ENCODE data around the gene MPC1.

The MPC1 gene

DNA sequence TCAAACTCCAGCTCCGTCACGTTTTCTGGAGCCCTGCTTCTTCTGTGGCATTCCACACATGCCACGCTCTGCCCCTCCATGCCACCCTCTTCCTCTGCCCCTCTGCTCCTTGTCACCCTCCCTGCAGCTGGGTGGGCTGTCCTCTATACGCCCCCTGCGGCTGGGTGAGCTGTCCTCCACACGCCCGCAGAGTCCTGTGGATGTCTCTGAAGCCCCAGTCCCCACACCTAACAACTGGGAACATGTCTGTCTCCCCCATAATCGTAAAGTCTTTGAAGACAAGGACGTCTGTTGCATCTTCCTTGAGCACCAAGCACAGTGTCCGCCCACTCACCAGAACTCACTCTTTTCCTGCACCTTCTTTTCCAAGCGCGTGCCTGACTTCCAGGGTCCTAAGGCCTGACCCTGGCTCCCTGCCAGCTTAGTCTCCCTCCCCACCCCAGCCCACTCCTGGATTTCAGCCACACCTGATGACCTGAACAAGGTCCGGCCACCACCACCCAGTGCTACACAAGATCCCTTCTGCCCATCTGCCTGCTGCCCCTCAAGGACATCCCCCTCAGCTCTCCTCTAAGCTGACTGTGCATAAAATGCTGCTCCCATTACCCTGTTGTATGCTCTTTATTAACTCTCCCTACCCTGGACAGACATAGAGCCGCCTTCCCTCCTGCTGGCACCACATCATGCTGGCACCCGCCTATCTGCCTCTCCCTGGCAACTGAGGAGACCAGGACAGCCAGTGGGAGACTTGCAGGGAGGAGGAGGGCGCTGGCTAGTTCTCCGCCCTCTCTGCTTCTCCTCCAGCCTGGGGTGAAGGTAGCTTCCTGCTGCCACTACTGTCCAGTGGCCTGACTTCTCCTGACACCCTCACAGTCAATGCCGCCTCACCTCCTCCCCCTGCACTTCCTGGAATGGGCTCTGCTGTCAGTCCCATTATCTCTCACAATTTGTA, 63.8 kb downstream of the MPC1 start:
- no peak for DNase-seq (ENCODE audit: low read depth)
- H3K4me3 ChIP-seq (ENCODE audit: low read depth, low read length), result no peak overlapping the region
- TF ChIP-seq, protein P1, sequence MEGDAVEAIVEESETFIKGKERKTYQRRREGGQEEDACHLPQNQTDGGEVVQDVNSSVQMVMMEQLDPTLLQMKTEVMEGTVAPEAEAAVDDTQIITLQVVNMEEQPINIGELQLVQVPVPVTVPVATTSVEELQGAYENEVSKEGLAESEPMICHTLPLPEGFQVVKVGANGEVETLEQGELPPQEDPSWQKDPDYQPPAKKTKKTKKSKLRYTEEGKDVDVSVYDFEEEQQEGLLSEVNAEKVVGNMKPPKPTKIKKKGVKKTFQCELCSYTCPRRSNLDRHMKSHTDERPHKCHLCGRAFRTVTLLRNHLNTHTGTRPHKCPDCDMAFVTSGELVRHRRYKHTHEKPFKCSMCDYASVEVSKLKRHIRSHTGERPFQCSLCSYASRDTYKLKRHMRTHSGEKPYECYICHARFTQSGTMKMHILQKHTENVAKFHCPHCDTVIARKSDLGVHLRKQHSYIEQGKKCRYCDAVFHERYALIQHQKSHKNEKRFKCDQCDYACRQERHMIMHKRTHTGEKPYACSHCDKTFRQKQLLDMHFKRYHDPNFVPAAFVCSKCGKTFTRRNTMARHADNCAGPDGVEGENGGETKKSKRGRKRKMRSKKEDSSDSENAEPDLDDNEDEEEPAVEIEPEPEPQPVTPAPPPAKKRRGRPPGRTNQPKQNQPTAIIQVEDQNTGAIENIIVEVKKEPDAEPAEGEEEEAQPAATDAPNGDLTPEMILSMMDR (IDR thresholded peaks at IDR 0.05; ENCODE audit: low read depth, low read length, missing control alignments), result no peak

DNA sequence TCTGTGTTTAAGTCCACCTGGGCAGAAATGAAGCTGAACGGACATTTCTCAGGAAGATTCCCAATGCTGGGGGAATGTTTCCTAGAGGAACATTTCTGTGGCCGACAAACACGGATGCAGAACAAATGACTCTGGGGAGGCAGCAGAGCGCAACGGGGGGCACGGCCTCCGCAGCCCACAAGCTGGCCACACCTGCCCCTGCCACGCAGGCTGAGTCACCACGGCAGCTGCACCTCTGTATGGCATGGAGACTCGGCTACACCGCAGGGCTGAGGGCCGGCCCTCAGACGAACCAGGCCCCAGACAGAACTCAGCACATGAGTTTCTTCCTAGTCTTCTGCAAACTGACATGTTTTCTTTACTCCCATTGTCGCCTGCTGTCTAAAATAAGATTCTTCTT, 64.5 kb downstream of the MPC1 start:
- no peak for DNase-seq (ENCODE audit: low read depth)
- H3K4me3 ChIP-seq (ENCODE audit: low read depth, low read length), result no peak overlapping the region
- TF ChIP-seq, protein P1 (IDR thresholded peaks at IDR 0.05; ENCODE audit: low read depth, low read length, missing control alignments), result no peak

DNA sequence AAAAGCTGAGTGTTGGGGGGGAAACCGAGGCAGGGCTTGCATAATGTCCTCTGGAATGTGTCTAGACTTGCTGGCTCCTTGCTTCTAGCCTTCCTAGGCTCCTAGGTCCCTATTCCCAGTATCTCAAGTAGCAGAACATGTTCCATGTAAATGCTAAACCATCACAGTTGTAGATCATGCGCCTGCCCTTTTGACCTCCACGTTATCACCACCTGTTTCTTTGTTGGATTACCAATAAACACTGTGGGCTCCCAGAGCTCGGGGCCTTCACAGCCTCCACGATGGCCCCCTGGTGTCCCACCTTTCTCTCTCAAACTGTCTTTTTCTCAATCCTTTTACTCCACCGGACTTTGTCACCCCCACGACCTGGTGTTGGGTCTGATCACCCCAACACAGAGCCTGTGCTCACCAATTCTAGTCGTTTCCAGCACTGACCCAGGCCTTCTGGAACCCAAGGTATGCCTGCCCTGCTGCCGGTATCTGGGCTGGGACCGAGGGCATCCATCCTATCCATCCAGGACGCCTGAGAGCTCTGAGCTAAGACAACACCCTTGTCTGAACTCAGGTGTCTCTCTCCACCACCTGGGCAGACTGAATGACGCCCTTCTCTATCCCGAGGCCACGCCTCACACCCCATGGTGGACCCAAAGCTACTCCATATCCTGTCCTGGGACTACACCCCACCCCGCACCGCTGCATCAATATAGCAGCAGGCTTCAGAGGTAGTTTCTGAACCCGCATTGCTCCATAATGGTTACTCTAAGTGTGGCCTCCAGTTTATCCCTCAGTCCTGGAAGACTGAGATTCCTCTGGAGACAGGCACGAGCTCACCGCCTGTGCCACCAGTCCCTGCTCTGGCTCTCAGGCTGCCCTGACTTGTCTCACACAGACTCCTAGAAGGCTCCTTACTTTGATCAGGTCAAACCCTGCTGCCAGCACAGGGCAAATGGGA, 65.2 kb downstream of the MPC1 start:
- H3K4me3 ChIP-seq (ENCODE audit: low read depth, low read length), result no peak overlapping the region
- TF ChIP-seq, protein P1 (IDR thresholded peaks at IDR 0.05; ENCODE audit: low read depth, low read length, missing control alignments), result no peak
- no peak for DNase-seq (ENCODE audit: low read depth)

DNA sequence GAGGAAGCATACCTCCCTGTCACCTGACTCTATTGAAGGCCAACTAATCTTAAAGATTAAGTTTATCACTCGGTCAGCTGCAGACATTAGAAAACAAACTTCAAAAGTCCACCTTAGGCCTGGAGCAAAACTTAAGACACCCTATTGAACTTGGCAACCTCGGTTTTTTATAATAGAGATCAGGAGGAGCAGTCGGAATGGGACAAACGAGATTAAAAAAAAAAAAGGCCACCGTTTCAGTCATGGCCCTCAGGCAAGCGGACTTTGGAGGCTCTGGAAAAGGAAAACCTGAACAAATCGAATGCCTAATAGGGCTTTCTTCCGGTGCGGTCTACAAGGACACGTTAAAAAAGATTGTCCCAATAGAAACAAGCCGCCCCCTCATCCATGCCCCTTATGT, 67.3 kb downstream of the MPC1 start:
- DNase-seq (ENCODE audit: low read depth), result no peak
- TF ChIP-seq, protein P1 (IDR thresholded peaks at IDR 0.05; ENCODE audit: low read depth, low read length, missing control alignments), result no peak
- H3K4me3 ChIP-seq (ENCODE audit: low read depth, low read length), result no peak overlapping the region

All from GM12864 (cell line).